ENCODE results near the gene MAP3K8. TPM values are rescaled to one million over a fixed set of nuclear protein-coding genes. Genes with fewer than 3 reads are reported as not detected.

Gene MAP3K8
- total RNA-seq, 1 donor from 2014 or later: 34.0 TPM

DNA sequence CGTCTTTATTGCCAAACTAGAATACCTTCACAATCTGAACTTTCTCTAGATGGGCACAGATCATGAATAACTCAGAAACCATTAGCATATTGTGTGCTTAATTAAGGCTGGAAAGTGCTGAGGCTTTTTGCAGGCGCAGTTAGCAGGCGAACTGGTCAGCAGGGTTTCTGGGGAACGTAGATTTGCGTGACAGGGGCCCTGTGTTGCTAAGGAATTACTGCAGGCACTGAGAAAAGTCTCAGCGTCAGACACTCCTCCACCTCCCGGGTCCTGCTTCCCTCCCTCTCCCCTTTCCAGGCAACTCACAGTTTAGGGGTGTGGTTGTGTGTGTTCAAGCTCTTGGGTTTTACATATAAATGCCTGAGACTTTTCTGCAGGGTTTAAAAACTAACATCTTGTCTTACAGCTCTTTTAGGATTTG is 2.2 kb downstream of the MAP3K8 start:
- Histone ChIP-seq H3K4me1 (peaks cover 64% of the 10 kb centered on the region), H3K36me3 (peaks cover 38% of the 10 kb centered on the region), H3K27ac (peak overlapping the region; percentile 99), H3K4me3 (peak overlapping the region; percentile 76), H3K9me3 (no peaks in the 10 kb centered on the region), H3K27me3 (ENCODE audit: low read depth) (no peaks in the 10 kb centered on the region)
- DNase-seq (no peak), ATAC-seq (no peak)
- TF ChIP-seq, protein P1, sequence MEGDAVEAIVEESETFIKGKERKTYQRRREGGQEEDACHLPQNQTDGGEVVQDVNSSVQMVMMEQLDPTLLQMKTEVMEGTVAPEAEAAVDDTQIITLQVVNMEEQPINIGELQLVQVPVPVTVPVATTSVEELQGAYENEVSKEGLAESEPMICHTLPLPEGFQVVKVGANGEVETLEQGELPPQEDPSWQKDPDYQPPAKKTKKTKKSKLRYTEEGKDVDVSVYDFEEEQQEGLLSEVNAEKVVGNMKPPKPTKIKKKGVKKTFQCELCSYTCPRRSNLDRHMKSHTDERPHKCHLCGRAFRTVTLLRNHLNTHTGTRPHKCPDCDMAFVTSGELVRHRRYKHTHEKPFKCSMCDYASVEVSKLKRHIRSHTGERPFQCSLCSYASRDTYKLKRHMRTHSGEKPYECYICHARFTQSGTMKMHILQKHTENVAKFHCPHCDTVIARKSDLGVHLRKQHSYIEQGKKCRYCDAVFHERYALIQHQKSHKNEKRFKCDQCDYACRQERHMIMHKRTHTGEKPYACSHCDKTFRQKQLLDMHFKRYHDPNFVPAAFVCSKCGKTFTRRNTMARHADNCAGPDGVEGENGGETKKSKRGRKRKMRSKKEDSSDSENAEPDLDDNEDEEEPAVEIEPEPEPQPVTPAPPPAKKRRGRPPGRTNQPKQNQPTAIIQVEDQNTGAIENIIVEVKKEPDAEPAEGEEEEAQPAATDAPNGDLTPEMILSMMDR (IDR thresholded peaks at IDR 0.05): no peak
- intact Hi-C loops (cut with DNase I): no loop called here

DNA sequence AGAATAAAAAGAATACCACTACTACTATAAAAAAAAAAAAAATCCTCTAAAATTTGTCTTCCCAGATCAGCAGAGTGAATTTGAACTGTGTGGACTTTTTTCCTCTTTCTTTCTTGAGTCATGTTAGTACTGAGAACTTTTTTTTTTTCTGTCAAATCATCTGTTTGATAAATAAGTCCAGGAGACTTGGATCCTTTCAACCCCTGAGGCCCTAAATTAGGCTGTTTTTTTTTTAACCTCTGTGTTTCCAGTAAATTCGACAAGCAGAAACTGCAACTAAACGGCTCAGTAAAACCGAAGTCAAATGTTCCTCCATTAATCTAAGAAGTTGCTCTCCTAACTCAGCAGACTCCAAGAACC is 2.7 kb downstream of the MAP3K8 start:
- peaks cover 64% of the 10 kb centered on the region for H3K4me1 ChIP-seq
- peaks cover 43% of the 10 kb centered on the region for H3K36me3 ChIP-seq
- intact Hi-C loops (cut with DNase I): no loop called here
- peak overlapping the region; percentile 99 for H3K27ac ChIP-seq
- no peaks in the 10 kb centered on the region for H3K27me3 ChIP-seq (ENCODE audit: low read depth)
- TF ChIP-seq, protein P1 (IDR thresholded peaks at IDR 0.05): no peak
- H3K9me3 ChIP-seq: no peaks in the 10 kb centered on the region
- DNase-seq (no peak), ATAC-seq (no peak)
- H3K4me3 ChIP-seq: peak overlapping the region; percentile 76

DNA sequence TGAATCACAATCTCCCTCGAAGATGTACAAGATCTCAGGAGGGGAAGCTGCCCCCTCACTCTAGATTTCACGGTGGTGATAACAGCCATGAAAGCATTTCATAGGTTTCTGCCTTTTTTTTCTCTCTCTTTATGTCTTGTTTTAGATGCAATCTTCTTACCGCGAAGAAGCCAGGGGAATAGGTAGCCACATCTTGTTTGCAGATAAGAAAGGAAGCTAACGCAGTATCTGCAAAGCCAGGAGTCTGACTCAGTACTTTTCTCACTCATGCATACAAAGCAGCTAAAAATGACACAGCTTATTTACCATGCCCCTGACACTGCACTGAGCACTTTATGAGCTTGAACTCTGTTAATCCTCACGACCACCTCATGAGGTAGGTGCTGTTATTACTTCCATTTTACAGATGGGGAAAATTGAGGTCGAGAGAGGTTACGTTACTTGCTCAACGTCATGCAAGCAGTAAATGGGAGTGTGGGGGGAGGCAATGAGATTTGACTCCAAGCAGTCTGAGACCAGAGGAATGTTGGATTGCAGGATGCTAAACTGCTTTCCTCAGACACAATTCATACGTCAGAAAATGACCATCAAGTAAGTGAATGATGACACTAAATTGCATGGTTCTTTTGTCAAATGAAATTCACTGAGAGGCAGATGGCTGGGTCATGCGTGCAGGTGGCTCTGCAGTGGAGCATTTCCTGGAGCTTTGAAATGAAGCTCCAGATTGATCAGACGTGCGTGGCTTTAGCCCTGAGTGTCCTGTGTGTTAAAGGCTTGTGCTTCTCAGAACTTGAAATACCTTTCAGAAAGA is 3.3 kb downstream of the MAP3K8 start:
- DNase-seq: no peak
- Histone ChIP-seq H3K36me3 (peaks cover 49% of the 10 kb centered on the region), H3K27ac (peak overlapping the region; percentile 99), H3K4me1 (peaks cover 64% of the 10 kb centered on the region), H3K27me3 (ENCODE audit: low read depth) (no peaks in the 10 kb centered on the region), H3K4me3 (peak overlapping the region; percentile 76), H3K9me3 (no peaks in the 10 kb centered on the region)
- no peak for ATAC-seq
- TF ChIP-seq, protein P1 (IDR thresholded peaks at IDR 0.05): no peak
- intact Hi-C loops (cut with DNase I): no loop called here

DNA sequence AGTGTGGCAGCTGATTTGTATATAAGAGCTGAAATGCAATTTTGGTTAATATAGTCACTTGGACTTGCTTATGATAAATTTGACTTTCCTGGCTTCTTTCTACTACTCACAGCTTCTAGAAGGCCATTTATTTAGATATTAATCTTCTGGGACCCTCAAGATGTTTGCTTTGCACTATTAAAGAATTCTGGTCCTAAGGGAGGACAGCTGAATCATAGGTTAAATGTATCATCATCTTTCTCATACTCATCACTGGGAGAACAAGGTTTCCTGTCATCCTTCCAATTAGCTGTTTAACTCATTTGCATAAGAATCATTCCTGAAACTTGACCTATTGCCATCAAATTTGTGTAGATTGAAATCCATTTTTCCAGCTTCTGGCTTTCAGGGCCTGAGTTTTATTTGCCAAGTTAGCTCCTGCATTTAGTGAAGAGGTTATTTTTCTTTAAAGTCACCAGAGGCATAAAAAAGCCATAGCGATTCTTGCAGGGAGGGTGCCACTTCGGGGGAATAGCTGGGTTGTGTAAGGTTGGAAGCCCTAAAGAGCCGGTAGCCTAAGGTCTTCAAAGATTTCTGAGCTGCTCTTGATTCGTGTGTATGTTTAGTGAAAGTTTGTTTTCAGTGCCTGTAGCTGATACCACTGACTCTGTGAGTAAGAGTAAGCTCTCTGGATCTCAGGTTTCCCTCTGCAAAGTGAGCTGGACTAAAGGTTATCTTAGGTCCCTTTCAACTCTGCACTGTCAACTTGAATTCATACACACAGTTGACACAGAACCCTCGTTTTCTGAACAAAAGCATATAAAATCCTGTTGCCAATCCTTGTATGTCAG is 4.3 kb downstream of the MAP3K8 start:
- H3K4me3 ChIP-seq: peak overlapping the region; percentile 76
- intact Hi-C loops (cut with DNase I): no loop called here
- H3K27ac ChIP-seq: peak overlapping the region; percentile 99
- no peak for ATAC-seq
- H3K4me1 ChIP-seq: peaks cover 66% of the 10 kb centered on the region
- DNase-seq: no peak
- TF ChIP-seq, protein P1 (IDR thresholded peaks at IDR 0.05): no peak
- no peaks in the 10 kb centered on the region for H3K27me3 ChIP-seq (ENCODE audit: low read depth)
- no peaks in the 10 kb centered on the region for H3K9me3 ChIP-seq
- peaks cover 59% of the 10 kb centered on the region for H3K36me3 ChIP-seq

DNA sequence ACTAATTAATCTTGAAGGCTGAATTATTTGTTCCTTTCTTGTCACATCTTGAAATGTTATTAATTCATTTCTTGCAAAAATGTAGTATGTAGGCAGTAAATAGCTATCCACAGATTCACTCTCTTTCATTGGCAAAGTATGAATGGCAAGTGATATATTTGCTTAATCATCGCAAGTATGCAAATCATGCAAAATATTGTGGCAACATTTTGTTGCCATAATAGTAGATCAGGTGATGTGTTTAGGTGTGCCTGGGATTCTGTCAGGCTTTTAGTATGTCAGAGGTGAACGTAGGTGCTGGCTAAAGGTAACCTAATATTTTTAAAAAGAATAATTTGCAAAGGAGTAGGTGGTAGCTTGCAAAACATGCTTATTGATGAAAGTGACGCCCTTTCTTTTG is 5.9 kb downstream of the MAP3K8 start:
- H3K27ac ChIP-seq: no peak overlapping the region
- TF ChIP-seq, protein P1 (IDR thresholded peaks at IDR 0.05): no peak

More for the DNA sequence above, 5.9 kb downstream of the MAP3K8 start:
- H3K36me3 ChIP-seq: peaks cover 68% of the 10 kb centered on the region
- ATAC-seq: no peak
- no peaks in the 10 kb centered on the region for H3K9me3 ChIP-seq
- H3K27me3 ChIP-seq (ENCODE audit: low read depth): no peaks in the 10 kb centered on the region
- no peak for DNase-seq
- intact Hi-C loops (cut with DNase I): no loop called here
- H3K4me3 ChIP-seq: no peak overlapping the region
- peaks cover 81% of the 10 kb centered on the region for H3K4me1 ChIP-seq

All from lower lobe of right lung (tissue), 2 donors.